PC-3 (cell line): ENCODE measurements around the gene EPB41L3. TPM values are rescaled to one million over a fixed set of nuclear protein-coding genes. Genes with fewer than 3 reads are reported as not detected.

Source experiments
- ATAC-seq: fragments of 200-7000 bp; cut with Tn5 transposase; 2 replicates; pipeline ENCODE4 v1.9.1; 2020; ENCODE audit warnings: mild to moderate bottlenecking, moderate library complexity
- BruUV-seq: library from RNA; stranded (reverse); fragments of 400-500 nt; replicated peaks from 2 replicates; lab custom pipeline; 2021; lab: Mats Ljungman, UMichigan
- CTCF ChIA-PET: fragments of 300-600 bp; sonication (Branson Sonifier 250); formaldehyde crosslinking; loops from one replicate; lab custom pipeline; 2022; ENCODE audit warnings: antibody characterized with exemption; lab: Charles Lee
- POLR2A ChIA-PET: fragments of 300-600 bp; sonication (Branson Sonifier 250); formaldehyde crosslinking; loops from one replicate; lab custom pipeline; 2022; ENCODE audit warnings: antibody characterized with exemption; ENCODE audit not compliant: unreplicated experiment; lab: Charles Lee
- DNase-seq: peaks from one replicate; pipeline ENCODE4 v3.0.0-alpha.2; 2015
- H2AFZ ChIP-seq: fragments of 300-600 bp; sonication (generic); 2 replicates; pipeline ENCODE4 v1.6.0; 2016; ENCODE audit warnings: antibody characterized with exemption, low read length
- H3F3A ChIP-seq: fragments of 300-600 bp; sonication (generic); one replicate; pipeline ENCODE4 v1.6.0; 2017; ENCODE audit warnings: antibody characterized with exemption, low read length, control low read depth, mild to moderate bottlenecking; ENCODE audit not compliant: unreplicated experiment
- H3K27ac ChIP-seq: fragments of 300-600 bp; sonication (generic); 2 replicates; pipeline ENCODE4 v1.5.1; 2016; ENCODE audit warnings: mild to moderate bottlenecking, low read length
- H3K27me3 ChIP-seq: fragments of 300-600 bp; sonication (generic); 2 replicates; pipeline ENCODE4 v1.6.1; 2016; ENCODE audit warnings: low read length, mixed read lengths
- H3K36me3 ChIP-seq: fragments of 300-600 bp; sonication (generic); 2 replicates; pipeline ENCODE4 v1.6.1; 2016; ENCODE audit warnings: low read depth, mixed run types, low read length, mixed read lengths
- H3K4me1 ChIP-seq: fragments of 300-600 bp; sonication (generic); 2 replicates; pipeline ENCODE4 v1.5.1; 2016; ENCODE audit warnings: low read length; ENCODE audit not compliant: insufficient read depth
- H3K4me2 ChIP-seq: fragments of 300-600 bp; sonication (generic); 2 replicates; pipeline ENCODE4 v1.6.0; 2016; ENCODE audit warnings: low read length
- H3K4me3 ChIP-seq: fragments of 300-600 bp; sonication (generic); 2 replicates; pipeline ENCODE4 v1.5.1; 2016; ENCODE audit warnings: mild to moderate bottlenecking, low read length, mixed read lengths
- H3K79me2 ChIP-seq: fragments of 300-600 bp; sonication (generic); 2 replicates; pipeline ENCODE4 v1.6.1; 2017; ENCODE audit warnings: low read length, mixed read lengths
- H3K9ac ChIP-seq: fragments of 300-600 bp; sonication (generic); 2 replicates; pipeline ENCODE4 v1.6.0; 2016; ENCODE audit warnings: mild to moderate bottlenecking, low read length
- H3K9me2 ChIP-seq: fragments of 300-600 bp; sonication (generic); replicated peaks from 2 replicates; pipeline ENCODE4 v1.6.1; 2016; ENCODE audit warnings: mixed run types, low read length, mixed read lengths
- H3K9me3 ChIP-seq: fragments of 300-600 bp; sonication (generic); 2 replicates; pipeline ENCODE4 v1.6.1; 2016; ENCODE audit warnings: low read length, mixed read lengths
- H4K20me1 ChIP-seq: fragments of 300-600 bp; sonication (generic); 2 replicates; pipeline ENCODE4 v1.6.1; 2016; ENCODE audit warnings: low read length, mixed read lengths
- EZH2 ChIP-seq: fragments of 300-600 bp; sonication (generic); IDR thresholded peaks from one replicate; pipeline ENCODE4 v1.6.1; 2017; ENCODE audit warnings: antibody characterized with exemption, mild to moderate bottlenecking, low read length; ENCODE audit not compliant: unreplicated experiment
- EZH2phosphoT487 ChIP-seq: fragments of 300-600 bp; sonication (generic); IDR thresholded peaks from 2 replicates; pipeline ENCODE4 v1.6.1; 2018; ENCODE audit warnings: mild to moderate bottlenecking, antibody characterized with exemption, low read length, borderline replicate concordance
- intact Hi-C: fragments of 100-400 bp; cut with micrococcal nuclease; formaldehyde crosslinking; loops from 2 replicates; pipeline ENCODE4 v1.9.0; 2023
- total RNA-seq: library from RNA; depleted of rRNA; stranded (reverse); fragments of >200 nt; gene quantifications from 2 replicates; pipeline ENCODE4 v1.2.3, GENCODE V29; 2014
- TF ChIP-seq, protein P1 (sequence below): fragments of 300-600 bp; sonication (generic); conservative IDR thresholded peaks from 2 replicates; pipeline ENCODE4 v1.5.1; 2017; ENCODE audit warnings: antibody characterized with exemption, low read depth, mild to moderate bottlenecking, low read length

Gene EPB41L3
- total RNA-seq, 1 experiment from 2014 or later: 39.5 TPM

DNA sequence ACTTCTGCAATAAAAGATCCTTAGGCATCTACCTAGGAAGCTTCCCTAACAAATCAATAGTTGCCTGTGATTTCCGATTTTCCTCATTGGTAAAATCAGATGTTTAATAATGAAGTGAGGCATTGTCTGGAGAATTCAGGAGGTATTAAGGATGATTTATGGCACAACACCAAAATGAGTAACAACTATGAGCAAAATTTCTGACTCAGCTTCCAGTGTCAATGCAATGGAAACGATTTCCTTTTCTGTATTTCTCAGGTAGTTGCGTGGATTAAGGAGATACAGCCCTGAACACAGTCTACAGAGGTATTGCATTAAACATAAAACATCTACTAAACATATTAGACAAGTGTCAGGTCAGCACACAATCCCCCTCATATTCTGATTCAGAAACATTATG, 99.5 kb downstream of the EPB41L3 start:
- peak; percentile 64 for ATAC-seq
- H3K4me1 ChIP-seq: no peaks in the 10 kb centered on the region
- no peak overlapping the region for H3K4me3 ChIP-seq
- no peaks in the 10 kb centered on the region for H4K20me1 ChIP-seq
- peak overlapping the region; percentile 66 for H3K27ac ChIP-seq
- H3K79me2 ChIP-seq: no peaks in the 10 kb centered on the region
- no TSS peak for BruUV-seq
- H3K9me3 ChIP-seq: no peaks in the 10 kb centered on the region
- H3K9me2 ChIP-seq: no peaks in the 10 kb centered on the region
- DNase-seq: peak; percentile 42
- H3K4me2 ChIP-seq: no peak overlapping the region
- no peaks in the 10 kb centered on the region for H3K36me3 ChIP-seq
- POLR2A ChIA-PET: no interaction called here
- H3F3A ChIP-seq: no peaks in the 10 kb centered on the region
- H2AFZ ChIP-seq: no peak overlapping the region
- CTCF ChIA-PET: no interaction called here
- intact Hi-C loops: no loop called here
- TF ChIP-seq EZH2phosphoT487: no peak
- no peak for TF ChIP-seq EZH2
- TF ChIP-seq, protein P1, sequence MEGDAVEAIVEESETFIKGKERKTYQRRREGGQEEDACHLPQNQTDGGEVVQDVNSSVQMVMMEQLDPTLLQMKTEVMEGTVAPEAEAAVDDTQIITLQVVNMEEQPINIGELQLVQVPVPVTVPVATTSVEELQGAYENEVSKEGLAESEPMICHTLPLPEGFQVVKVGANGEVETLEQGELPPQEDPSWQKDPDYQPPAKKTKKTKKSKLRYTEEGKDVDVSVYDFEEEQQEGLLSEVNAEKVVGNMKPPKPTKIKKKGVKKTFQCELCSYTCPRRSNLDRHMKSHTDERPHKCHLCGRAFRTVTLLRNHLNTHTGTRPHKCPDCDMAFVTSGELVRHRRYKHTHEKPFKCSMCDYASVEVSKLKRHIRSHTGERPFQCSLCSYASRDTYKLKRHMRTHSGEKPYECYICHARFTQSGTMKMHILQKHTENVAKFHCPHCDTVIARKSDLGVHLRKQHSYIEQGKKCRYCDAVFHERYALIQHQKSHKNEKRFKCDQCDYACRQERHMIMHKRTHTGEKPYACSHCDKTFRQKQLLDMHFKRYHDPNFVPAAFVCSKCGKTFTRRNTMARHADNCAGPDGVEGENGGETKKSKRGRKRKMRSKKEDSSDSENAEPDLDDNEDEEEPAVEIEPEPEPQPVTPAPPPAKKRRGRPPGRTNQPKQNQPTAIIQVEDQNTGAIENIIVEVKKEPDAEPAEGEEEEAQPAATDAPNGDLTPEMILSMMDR: no peak
- peak overlapping the region; percentile 47 for H3K9ac ChIP-seq
- 0 out of 2 replicates have a peak, but pooled peaks cover 4% of the 10 kb centered on the region for H3K27me3 ChIP-seq

DNA sequence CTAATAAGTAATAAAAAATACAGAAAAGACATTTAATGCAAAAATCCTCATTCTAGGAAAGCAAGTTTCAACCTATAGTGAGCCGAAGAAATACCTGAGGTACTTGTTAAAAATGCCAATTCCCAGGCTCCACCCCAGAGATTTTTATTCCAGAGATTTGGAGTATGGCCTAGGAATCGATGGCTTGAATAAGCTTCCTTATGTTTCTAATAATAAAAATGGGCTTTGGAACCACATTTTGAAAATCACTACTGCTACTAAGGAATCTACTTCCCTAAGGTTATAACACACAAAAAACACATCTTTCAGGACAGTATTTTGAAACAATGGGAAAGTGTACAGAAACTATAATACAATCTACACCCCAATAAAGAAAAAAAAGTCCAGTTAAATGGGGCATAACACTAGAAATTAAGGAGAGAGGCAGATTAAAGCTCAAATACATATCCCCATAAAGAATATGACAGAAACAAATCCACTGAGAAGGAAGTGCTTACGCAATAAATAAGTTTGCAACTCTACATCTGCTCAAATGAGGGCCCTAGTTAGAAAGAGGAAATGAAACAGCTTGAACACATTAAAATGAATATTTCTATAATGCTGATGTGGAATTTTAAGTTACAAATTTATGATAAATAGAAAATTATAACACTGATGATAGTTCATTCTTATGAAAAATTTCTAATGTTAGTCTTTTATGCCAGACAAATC, 103.7 kb downstream of the EPB41L3 start:
- H2AFZ ChIP-seq: no peak overlapping the region
- H3K9ac ChIP-seq: no peak overlapping the region
- H3K9me3 ChIP-seq: no peaks in the 10 kb centered on the region
- no peak overlapping the region for H3K4me3 ChIP-seq
- no peak overlapping the region for H3K4me2 ChIP-seq
- no peaks in the 10 kb centered on the region for H3F3A ChIP-seq
- DNase-seq: no peak
- no peak overlapping the region for H3K27ac ChIP-seq
- no peaks in the 10 kb centered on the region for H3K4me1 ChIP-seq
- no peak for ATAC-seq
- BruUV-seq: no TSS peak
- no peaks in the 10 kb centered on the region for H3K9me2 ChIP-seq
- TF ChIP-seq, protein P1: no peak
- TF ChIP-seq EZH2phosphoT487: no peak
- no peak for TF ChIP-seq EZH2
- no peaks in the 10 kb centered on the region for H3K79me2 ChIP-seq
- ChIA-PET CTCF (no interaction called here), POLR2A (no interaction called here)
- H3K27me3 ChIP-seq: 0 out of 2 replicates have a peak, but pooled peaks cover 4% of the 10 kb centered on the region
- intact Hi-C loops: no loop called here
- H4K20me1 ChIP-seq: no peaks in the 10 kb centered on the region
- no peaks in the 10 kb centered on the region for H3K36me3 ChIP-seq

DNA sequence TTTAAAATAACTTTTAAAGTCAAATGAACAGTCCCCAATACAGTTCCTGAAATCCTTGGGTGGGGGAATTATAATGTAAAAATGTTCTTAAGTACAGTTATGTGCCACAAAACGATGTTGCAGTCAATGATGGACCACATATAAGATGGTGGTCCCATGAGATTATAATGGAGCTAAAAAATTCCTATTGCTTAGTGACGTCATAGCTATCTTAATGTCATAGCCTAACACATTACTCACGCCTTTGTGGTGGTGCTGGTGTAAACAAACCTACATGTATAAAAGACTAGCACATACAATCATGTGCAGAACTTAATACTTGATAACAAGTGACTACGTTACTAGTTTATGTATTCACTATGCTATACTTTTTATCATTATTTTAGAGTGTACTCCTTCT, 109.4 kb downstream of the EPB41L3 start:
- no peak overlapping the region for H2AFZ ChIP-seq
- ChIA-PET CTCF (interaction anchor here (0.6 kb wide), 1 partner anchor 140 kb away, joined by 5 read pairs; no protein-coding TSS in a partner anchor), POLR2A (no interaction called here)
- H3K27me3 ChIP-seq: no peaks in the 10 kb centered on the region
- intact Hi-C loops: no loop called here
- no peaks in the 10 kb centered on the region for H3K4me1 ChIP-seq
- H3K4me3 ChIP-seq: no peak overlapping the region
- ATAC-seq (no peak), DNase-seq (no peak)
- no peak overlapping the region for H3K27ac ChIP-seq
- no peak overlapping the region for H3K4me2 ChIP-seq
- TF ChIP-seq EZH2 (no peak), EZH2phosphoT487 (no peak)
- TF ChIP-seq, protein P1: no peak
- no peaks in the 10 kb centered on the region for H3K36me3 ChIP-seq
- no peaks in the 10 kb centered on the region for H3K9me3 ChIP-seq
- H3K79me2 ChIP-seq: no peaks in the 10 kb centered on the region
- no peaks in the 10 kb centered on the region for H3F3A ChIP-seq
- no peaks in the 10 kb centered on the region for H4K20me1 ChIP-seq
- BruUV-seq: no TSS peak
- no peaks in the 10 kb centered on the region for H3K9me2 ChIP-seq
- H3K9ac ChIP-seq: no peak overlapping the region
